ENCODE results near the gene CAMK1D.
"Not testable (repeated sequence)": the region's sequence is repeated elsewhere in the genome, so short reads cannot be mapped to it uniquely, and the experiment has no call there.

Gene CAMK1D

GRCh38 chr10:12792889-12793556 lies 443.7 kb downstream of the CAMK1D start:
- no peak for DNase-seq (ENCODE audit: low read depth in 2 of 2)

GRCh38 chr10:12795315-12796110 lies 446.2 kb downstream of the CAMK1D start:
- DNase-seq (ENCODE audit: low read depth in 2 of 2) = no peak

GRCh38 chr10:12796401-12797160 lies 447.2 kb downstream of the CAMK1D start:
- DNase-seq (ENCODE audit: low read depth in 2 of 2) = no peak

GRCh38 chr10:12797471-12798262 lies 448.3 kb downstream of the CAMK1D start:
- DNase-seq (ENCODE audit: low read depth in 2 of 2) = no peak

- no peak for DNase-seq (ENCODE audit: low read depth in 2 of 2)
These were observed 449.8 kb downstream of the CAMK1D start for GRCh38 chr10:12799144-12799543.

- DNase-seq (ENCODE audit: low read depth in 2 of 2) = no peak
These were observed 450.4 kb downstream of the CAMK1D start for GRCh38 chr10:12799714-12800113.

GRCh38 chr10:12800302-12800701 lies 451.0 kb downstream of the CAMK1D start:
- no peak for DNase-seq (ENCODE audit: low read depth in 2 of 2)

DNA sequence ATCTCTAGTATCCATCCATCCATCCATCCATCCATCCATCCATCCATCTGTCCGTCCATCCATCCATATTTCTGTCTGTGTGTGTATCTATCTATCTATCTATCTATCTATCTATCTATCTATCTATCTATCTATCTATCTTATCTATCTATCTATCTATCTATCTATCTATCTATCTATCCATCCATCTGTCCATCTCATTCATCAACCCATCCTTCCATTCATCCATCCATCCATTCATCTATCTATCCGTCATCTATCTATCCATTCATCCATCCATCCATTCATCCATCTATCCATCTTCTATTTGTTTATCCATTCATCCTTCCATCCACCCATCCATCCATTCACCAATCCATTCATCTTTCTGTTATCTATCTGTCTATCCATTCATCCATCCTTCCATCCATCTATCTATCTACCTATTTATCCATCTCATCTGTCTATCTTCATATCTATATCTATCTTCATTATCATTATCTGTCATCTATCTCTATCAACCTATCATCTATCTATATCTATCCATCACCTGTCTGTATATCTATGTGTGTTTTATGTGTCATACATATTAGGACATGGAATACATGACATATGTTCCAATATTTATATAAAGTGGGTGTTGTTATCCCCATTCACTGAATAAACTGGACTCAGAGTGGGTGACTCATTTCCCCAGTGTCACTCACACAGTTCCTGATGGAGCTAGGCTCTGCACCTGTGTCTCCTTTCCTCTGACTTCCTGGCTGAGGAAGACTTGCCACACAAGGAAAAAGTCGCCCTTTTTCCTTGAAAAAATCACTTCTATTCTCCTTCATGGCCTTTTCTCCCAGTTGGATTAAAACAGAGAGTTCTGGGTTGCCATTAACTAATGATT lies 452.1 kb downstream of the CAMK1D start:
- DNase-seq (ENCODE audit: low read depth in 2 of 2) = no peak

- DNase-seq (ENCODE audit: low read depth in 2 of 2) = no peak
These were observed 454.4 kb downstream of the CAMK1D start for GRCh38 chr10:12803776-12804175.

DNA sequence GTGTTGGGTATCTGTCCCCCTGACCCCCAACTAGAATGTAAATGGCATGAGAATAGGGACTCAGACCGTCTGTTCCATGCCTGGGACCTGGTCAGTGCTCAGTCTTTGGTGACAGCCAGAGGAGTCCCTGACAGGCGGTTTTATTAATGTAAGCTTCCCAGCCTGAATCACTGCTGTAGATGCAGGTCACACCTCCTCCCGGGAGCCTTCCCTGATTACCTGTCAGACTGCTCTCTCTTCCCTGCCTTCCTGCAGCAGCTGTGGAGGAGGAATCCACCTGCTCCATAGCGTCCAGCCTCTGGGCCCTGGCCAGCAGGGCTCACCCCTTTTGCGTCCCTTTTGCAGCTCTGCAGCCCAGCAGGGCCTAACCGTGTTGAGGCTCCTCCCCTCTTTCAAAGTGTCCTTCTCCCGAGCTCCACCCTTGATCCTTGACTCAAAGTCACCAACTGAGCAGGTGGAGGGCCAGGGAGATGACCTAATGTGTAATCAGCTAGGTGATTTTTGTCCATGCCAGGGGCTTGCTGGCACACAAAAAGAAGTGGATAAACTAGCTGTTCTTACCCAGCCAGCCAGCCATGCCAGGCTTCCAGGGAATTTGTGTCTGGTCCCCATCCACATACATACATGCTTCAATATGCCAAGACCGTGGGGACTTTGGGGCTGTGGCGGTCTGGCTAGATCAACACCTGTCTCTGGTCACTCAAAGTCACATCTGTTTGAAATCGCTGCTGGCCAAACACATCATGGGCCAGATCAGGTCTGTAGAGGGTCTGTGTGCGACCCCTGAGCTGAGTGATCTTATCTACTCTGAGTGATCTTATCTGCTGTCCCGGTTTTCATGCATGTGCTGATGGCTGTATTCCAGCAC lies 457.1 kb downstream of the CAMK1D start:
- no peak for DNase-seq (ENCODE audit: low read depth in 2 of 2)

GRCh38 chr10:12807096-12807755 lies 457.9 kb downstream of the CAMK1D start:
- no peak for DNase-seq (ENCODE audit: low read depth in 2 of 2)

DNA sequence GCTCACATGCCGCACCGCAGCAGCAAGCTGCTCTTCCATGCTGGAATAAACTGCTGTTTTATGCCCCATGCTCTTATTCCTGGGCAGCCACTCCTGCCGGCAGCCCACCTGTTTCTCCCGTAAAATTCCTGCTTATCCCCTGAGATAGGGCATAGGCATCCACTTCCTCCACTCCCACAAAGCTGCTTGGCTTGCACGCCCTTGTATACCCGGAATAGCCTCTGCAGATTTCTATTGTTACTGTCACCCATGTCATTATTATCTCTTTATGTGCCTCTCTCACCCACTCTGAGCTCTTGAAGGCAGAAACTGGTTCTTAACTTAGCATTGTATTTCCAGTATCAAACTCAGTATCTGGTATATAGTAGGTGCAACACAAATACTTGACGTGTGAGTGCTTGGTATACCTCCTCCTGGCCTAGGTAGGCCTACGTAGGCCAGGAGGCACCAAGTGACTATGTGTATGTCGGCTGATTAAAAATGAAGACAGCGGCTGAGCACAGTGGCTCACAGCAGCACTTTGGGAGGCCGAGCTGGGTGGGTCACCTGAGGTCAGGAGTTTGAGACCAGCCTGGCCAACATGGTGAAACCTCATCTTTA lies 458.8 kb downstream of the CAMK1D start:
- no peak for DNase-seq (ENCODE audit: low read depth in 2 of 2)

GRCh38 chr10:12810046-12810445 lies 460.7 kb downstream of the CAMK1D start:
- DNase-seq (ENCODE audit: low read depth in 2 of 2) = not testable (repeated sequence)

GRCh38 chr10:12811826-12812225 lies 462.5 kb downstream of the CAMK1D start:
- DNase-seq (ENCODE audit: low read depth in 2 of 2) = no peak

DNA sequence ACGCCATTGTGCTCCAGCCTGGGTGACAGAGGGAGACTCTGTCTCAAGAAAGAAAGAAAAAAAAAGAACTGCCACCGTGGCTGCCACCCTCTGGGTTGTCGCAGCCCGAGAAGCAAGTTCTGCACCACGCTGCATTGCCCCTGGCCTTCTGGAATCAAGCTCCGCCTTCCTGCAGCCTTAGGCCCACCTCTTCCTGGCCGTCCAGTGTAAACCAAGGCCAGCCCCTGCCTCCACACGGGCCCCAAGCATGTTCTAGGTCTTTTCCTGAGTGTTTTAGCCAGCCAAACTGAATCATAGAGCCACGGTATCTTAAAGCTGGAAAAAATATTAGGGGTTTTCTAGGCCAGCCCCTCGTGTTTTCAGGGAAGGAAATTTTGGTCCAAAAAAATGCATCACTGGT lies 463.2 kb downstream of the CAMK1D start:
- DNase-seq (ENCODE audit: low read depth in 2 of 2) = no peak

DNA sequence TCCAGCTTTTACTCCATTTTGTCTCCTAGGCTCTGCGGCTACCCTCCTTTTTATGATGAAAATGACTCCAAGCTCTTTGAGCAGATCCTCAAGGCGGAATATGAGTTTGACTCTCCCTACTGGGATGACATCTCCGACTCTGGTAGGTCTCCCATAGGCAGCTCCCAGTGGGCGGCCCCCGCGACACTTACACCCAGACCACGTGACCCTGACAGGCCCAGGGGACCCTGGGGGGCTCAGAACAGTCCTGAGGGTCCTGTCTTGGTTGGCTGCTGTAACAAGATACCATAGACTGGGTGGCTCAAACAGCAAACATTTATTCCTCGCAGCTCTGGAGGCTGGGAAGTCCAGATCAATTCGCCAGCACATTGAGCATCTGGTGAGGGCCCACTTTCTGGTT lies 464.8 kb downstream of the CAMK1D start:
- no peak for DNase-seq (ENCODE audit: low read depth in 2 of 2)

- no peak for DNase-seq (ENCODE audit: low read depth in 2 of 2)
These were observed 469.7 kb downstream of the CAMK1D start for GRCh38 chr10:12819071-12819470.

DNA sequence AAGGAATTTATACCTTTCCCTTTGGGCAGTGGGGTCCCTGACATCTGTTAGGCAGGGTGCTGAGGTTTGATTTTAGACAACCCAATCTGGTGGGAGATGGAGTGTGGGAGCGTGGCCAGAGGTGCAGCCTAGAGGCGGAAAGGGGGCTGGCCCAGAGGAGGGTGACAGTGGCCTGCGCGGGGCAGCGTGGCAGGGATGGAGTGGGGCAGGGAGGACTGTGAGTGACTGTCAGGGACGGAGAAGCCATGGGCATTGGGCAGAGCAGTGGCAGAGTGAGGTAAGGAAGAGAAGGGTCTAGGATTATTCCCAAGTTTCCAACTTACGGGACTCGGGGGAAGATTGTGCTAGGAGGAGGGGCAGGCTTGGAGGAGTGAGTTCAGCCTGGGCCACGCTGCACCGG lies 470.3 kb downstream of the CAMK1D start:
- DNase-seq (ENCODE audit: low read depth in 2 of 2) = no peak
